SK-N-SH treated with all-trans-retinoic acid at 6 μM for 48 hours (cell line): ENCODE data around the gene GC.

Experiments
- ATAC-seq: fragments of 200-7000 bp; cut with Tn5 transposase; 3 replicates; pipeline ENCODE4 v1.9.1; 2020; ENCODE audit warnings: mild to moderate bottlenecking, moderate library complexity
- ARNTL ChIP-seq: fragments of 450-650 bp; formaldehyde crosslinking; IDR thresholded peaks from 2 replicates; pipeline ENCODE4 v1.5.0; 2020; ENCODE audit warnings: low read depth, mild to moderate bottlenecking, moderate library complexity, borderline replicate concordance
- BACH2 ChIP-seq: fragments of 250-450 bp; sonication (Bioruptor Pico); IDR thresholded peaks from 2 replicates; pipeline ENCODE4 v1.9.0; 2021; ENCODE audit warnings: mild to moderate bottlenecking, borderline replicate concordance
- CSDC2 ChIP-seq: fragments of 250-450 bp; sonication (Bioruptor Pico); IDR thresholded peaks from 2 replicates; pipeline ENCODE4 v1.5.0; 2020; ENCODE audit warnings: mild to moderate bottlenecking, moderate library complexity
- ISL1 ChIP-seq: fragments of 250-450 bp; sonication (Bioruptor Pico); IDR thresholded peaks from 2 replicates; pipeline ENCODE4 v2.1.2; 2022; ENCODE audit warnings: mild to moderate bottlenecking, moderate library complexity
- OSR1 ChIP-seq: fragments of 250-450 bp; sonication (Bioruptor Pico); IDR thresholded peaks from 2 replicates; pipeline ENCODE4 v1.8.0; 2022; ENCODE audit warnings: moderate library complexity, mild to moderate bottlenecking, inconsistent platforms
- PPARA ChIP-seq: fragments of 250-450 bp; sonication (Bioruptor Pico); IDR thresholded peaks from 2 replicates; pipeline ENCODE4 v1.5.0; 2020; ENCODE audit warnings: mild to moderate bottlenecking, borderline replicate concordance
- RARB ChIP-seq: fragments of 250-450 bp; sonication (Bioruptor Pico); IDR thresholded peaks from 2 replicates; pipeline ENCODE4 v1.8.0; 2021; ENCODE audit warnings: mild to moderate bottlenecking, moderate library complexity
- SNAI2 ChIP-seq: fragments of 250-450 bp; sonication (Bioruptor Pico); IDR thresholded peaks from 2 replicates; pipeline ENCODE4 v1.5.0; 2020; ENCODE audit warnings: mild to moderate bottlenecking, moderate library complexity
- TCF4 ChIP-seq: fragments of 250-450 bp; sonication (Bioruptor Pico); IDR thresholded peaks from 2 replicates; pipeline ENCODE4 v1.8.0; 2021; ENCODE audit warnings: mild to moderate bottlenecking, moderate library complexity, borderline replicate concordance
- TOX ChIP-seq: fragments of 250-450 bp; sonication (Bioruptor Pico); IDR thresholded peaks from 2 replicates; pipeline ENCODE4 v1.8.0; 2021; ENCODE audit warnings: mild to moderate bottlenecking, moderate library complexity, borderline replicate concordance
- ZC3H10 ChIP-seq: fragments of 250-450 bp; sonication (Bioruptor Pico); IDR thresholded peaks from 2 replicates; pipeline ENCODE4 v1.5.1; 2021; ENCODE audit warnings: mild to moderate bottlenecking, moderate library complexity
- ZFP3 ChIP-seq: fragments of 250-450 bp; sonication (Bioruptor Pico); IDR thresholded peaks from 2 replicates; pipeline ENCODE4 v1.5.0; 2020; ENCODE audit warnings: mild to moderate bottlenecking, moderate library complexity
- ZFP30 ChIP-seq: fragments of 450-650 bp; formaldehyde crosslinking; IDR thresholded peaks from 2 replicates; pipeline ENCODE4 v1.5.0; 2022; ENCODE audit warnings: mild to moderate bottlenecking, moderate library complexity
- ZNF70 ChIP-seq: fragments of 450-650 bp; formaldehyde crosslinking; IDR thresholded peaks from 2 replicates; pipeline ENCODE4 v1.5.0; 2020; ENCODE audit warnings: mild to moderate bottlenecking, moderate library complexity
- TF ChIP-seq, protein P1 (sequence below): fragments of 250-450 bp; sonication (Bioruptor Pico); IDR thresholded peaks from 2 replicates; pipeline ENCODE4 v1.5.0; 2020; ENCODE audit warnings: mild to moderate bottlenecking, moderate library complexity
- TF ChIP-seq, protein P2 (sequence below): fragments of 250-450 bp; sonication (Bioruptor Pico); IDR thresholded peaks from 2 replicates; pipeline ENCODE4 v1.8.0; 2020; ENCODE audit warnings: mild to moderate bottlenecking, moderate library complexity, borderline replicate concordance

The GC gene

DNA sequence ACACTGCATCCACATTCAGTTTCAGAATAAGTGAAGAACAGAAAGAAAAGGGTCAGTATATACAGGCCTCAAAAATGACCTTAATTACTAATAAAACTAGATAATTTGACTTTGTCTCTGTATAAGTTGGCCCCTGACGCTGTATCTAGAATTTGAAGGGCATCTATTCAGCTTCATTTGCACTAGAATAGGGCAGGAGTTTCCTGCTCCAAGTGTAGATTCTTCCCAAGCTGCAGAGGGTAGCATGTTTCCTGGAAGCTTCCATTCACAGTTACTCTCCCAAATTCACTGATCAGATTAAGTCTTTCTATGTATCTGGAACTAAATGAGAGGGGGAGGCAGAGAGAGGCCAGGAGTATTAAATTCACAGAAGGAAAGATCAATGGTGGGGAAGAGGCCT is 90.9 kb downstream of the GC start:
- no peak for ATAC-seq
- TF ChIP-seq, protein P1, sequence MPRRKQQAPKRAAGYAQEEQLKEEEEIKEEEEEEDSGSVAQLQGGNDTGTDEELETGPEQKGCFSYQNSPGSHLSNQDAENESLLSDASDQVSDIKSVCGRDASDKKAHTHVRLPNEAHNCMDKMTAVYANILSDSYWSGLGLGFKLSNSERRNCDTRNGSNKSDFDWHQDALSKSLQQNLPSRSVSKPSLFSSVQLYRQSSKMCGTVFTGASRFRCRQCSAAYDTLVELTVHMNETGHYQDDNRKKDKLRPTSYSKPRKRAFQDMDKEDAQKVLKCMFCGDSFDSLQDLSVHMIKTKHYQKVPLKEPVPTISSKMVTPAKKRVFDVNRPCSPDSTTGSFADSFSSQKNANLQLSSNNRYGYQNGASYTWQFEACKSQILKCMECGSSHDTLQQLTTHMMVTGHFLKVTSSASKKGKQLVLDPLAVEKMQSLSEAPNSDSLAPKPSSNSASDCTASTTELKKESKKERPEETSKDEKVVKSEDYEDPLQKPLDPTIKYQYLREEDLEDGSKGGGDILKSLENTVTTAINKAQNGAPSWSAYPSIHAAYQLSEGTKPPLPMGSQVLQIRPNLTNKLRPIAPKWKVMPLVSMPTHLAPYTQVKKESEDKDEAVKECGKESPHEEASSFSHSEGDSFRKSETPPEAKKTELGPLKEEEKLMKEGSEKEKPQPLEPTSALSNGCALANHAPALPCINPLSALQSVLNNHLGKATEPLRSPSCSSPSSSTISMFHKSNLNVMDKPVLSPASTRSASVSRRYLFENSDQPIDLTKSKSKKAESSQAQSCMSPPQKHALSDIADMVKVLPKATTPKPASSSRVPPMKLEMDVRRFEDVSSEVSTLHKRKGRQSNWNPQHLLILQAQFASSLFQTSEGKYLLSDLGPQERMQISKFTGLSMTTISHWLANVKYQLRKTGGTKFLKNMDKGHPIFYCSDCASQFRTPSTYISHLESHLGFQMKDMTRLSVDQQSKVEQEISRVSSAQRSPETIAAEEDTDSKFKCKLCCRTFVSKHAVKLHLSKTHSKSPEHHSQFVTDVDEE = no peak
- TF ChIP-seq ZFP3 (CRISPR knock-in tag) = no peak
- no peak for TF ChIP-seq BACH2 (CRISPR knock-in tag)
- no peak for TF ChIP-seq ZC3H10
- no peak for TF ChIP-seq ZFP30 (CRISPR knock-in tag)
- TF ChIP-seq ISL1 = no peak
- TF ChIP-seq RARB (CRISPR knock-in tag) = no peak
- TF ChIP-seq SNAI2 = no peak
- TF ChIP-seq PPARA (CRISPR knock-in tag) = no peak
- TF ChIP-seq CSDC2 (CRISPR knock-in tag) = no peak
- no peak for TF ChIP-seq TCF4
- TF ChIP-seq, all 23 proteins: peak for 0

- TF ChIP-seq TOX (CRISPR knock-in tag) = no peak
- no peak for TF ChIP-seq BACH2 (CRISPR knock-in tag)
- TF ChIP-seq TCF4 = no peak
- TF ChIP-seq ZNF70 (CRISPR knock-in tag) = no peak
- TF ChIP-seq, protein P2, sequence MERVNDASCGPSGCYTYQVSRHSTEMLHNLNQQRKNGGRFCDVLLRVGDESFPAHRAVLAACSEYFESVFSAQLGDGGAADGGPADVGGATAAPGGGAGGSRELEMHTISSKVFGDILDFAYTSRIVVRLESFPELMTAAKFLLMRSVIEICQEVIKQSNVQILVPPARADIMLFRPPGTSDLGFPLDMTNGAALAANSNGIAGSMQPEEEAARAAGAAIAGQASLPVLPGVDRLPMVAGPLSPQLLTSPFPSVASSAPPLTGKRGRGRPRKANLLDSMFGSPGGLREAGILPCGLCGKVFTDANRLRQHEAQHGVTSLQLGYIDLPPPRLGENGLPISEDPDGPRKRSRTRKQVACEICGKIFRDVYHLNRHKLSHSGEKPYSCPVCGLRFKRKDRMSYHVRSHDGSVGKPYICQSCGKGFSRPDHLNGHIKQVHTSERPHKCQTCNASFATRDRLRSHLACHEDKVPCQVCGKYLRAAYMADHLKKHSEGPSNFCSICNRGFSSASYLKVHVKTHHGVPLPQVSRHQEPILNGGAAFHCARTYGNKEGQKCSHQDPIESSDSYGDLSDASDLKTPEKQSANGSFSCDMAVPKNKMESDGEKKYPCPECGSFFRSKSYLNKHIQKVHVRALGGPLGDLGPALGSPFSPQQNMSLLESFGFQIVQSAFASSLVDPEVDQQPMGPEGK = no peak
- no peak for TF ChIP-seq ZC3H10
- TF ChIP-seq RARB (CRISPR knock-in tag) = no peak
- TF ChIP-seq OSR1 (CRISPR knock-in tag) = no peak
- no peak for TF ChIP-seq ISL1
- TF ChIP-seq CSDC2 (CRISPR knock-in tag) = no peak
- no peak for TF ChIP-seq ZFP30 (CRISPR knock-in tag)
- TF ChIP-seq SNAI2 = no peak
- TF ChIP-seq ARNTL = no peak
- no peak for ATAC-seq
Measured at GRCh38 chr4:71692198-71692597, 91.7 kb downstream of the GC start.
